ENCODE measurements around the gene KLF15. TPM values are rescaled to one million over a fixed set of nuclear protein-coding genes. Genes with fewer than 3 reads are reported as not detected.

The KLF15 gene
- total RNA-seq, 1 donor = 1.5 TPM

GRCh38 chr3:126316031-126316461, 41.2 kb downstream of the KLF15 start:
- no peak for DNase-seq (ENCODE audit: low read depth)
- H3K4me3 ChIP-seq (ENCODE audit: low read depth, low read length) = no peak overlapping the region
- TF ChIP-seq, protein P1, sequence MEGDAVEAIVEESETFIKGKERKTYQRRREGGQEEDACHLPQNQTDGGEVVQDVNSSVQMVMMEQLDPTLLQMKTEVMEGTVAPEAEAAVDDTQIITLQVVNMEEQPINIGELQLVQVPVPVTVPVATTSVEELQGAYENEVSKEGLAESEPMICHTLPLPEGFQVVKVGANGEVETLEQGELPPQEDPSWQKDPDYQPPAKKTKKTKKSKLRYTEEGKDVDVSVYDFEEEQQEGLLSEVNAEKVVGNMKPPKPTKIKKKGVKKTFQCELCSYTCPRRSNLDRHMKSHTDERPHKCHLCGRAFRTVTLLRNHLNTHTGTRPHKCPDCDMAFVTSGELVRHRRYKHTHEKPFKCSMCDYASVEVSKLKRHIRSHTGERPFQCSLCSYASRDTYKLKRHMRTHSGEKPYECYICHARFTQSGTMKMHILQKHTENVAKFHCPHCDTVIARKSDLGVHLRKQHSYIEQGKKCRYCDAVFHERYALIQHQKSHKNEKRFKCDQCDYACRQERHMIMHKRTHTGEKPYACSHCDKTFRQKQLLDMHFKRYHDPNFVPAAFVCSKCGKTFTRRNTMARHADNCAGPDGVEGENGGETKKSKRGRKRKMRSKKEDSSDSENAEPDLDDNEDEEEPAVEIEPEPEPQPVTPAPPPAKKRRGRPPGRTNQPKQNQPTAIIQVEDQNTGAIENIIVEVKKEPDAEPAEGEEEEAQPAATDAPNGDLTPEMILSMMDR (IDR thresholded peaks at IDR 0.05; ENCODE audit: insufficient read depth, low read length) = no peak

- TF ChIP-seq, protein P1 (IDR thresholded peaks at IDR 0.05; ENCODE audit: insufficient read depth, low read length) = no peak
- H3K4me3 ChIP-seq (ENCODE audit: low read depth, low read length) = no peak overlapping the region
- DNase-seq (ENCODE audit: low read depth) = no peak
Observed at GRCh38 chr3:126314790-126315658, 42.2 kb downstream of the KLF15 start.

- DNase-seq (ENCODE audit: low read depth) = no peak
- H3K4me3 ChIP-seq (ENCODE audit: low read depth, low read length) = no peak overlapping the region
- TF ChIP-seq, protein P1 (IDR thresholded peaks at IDR 0.05; ENCODE audit: insufficient read depth, low read length) = no peak
Observed at GRCh38 chr3:126314305-126314789, 42.9 kb downstream of the KLF15 start.

- TF ChIP-seq, protein P1 (IDR thresholded peaks at IDR 0.05; ENCODE audit: insufficient read depth, low read length) = no peak
- no peak overlapping the region for H3K4me3 ChIP-seq (ENCODE audit: low read depth, low read length)
- no peak for DNase-seq (ENCODE audit: low read depth)
Observed at GRCh38 chr3:126313580-126314304, 43.5 kb downstream of the KLF15 start.

DNA sequence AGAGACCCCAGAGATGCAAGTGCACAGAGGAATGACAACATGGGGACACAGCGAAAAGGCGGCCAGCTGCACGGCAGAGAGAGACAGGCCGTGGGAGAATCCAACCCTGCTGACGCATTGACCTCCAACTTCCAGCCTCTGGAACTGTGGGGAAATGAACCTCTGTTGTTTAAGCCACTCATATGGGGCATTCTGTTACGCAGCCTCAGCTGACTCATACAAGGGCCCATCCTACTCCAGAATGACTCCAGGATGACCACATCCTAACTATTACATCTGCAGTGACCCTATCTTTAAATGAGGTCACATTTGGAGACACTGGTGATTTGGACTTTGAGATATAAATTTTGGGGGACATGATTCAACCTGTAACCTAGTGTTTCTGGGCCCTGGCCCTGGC, 44.0 kb downstream of the KLF15 start:
- TF ChIP-seq, protein P1 (IDR thresholded peaks at IDR 0.05; ENCODE audit: insufficient read depth, low read length) = no peak
- no peak overlapping the region for H3K4me3 ChIP-seq (ENCODE audit: low read depth, low read length)
- DNase-seq (ENCODE audit: low read depth) = no peak

- no peak overlapping the region for H3K4me3 ChIP-seq (ENCODE audit: low read depth, low read length)
- no peak for DNase-seq (ENCODE audit: low read depth)
- TF ChIP-seq, protein P1 (IDR thresholded peaks at IDR 0.05; ENCODE audit: insufficient read depth, low read length) = no peak
Observed at GRCh38 chr3:126312341-126312740, 44.9 kb downstream of the KLF15 start.

Measured in fibroblast of the aortic adventitia (primary cell).